ENCODE results near the gene STXBP3. TPM values are rescaled to one million over a fixed set of nuclear protein-coding genes. Genes with fewer than 3 reads are reported as not detected.

STXBP3 gene
- total RNA-seq, 1 experiment from 2014 or later, result 24.4 TPM

- no peak for TF ChIP-seq EZH2 (IDR thresholded peaks at IDR 0.05; ENCODE audit: borderline replicate concordance, low read depth, low read length, poor library complexity, severe bottlenecking)
- peaks cover 6% of the 10 kb centered on the region for H3K36me3 ChIP-seq (ENCODE audit: insufficient read depth, low read length, poor library complexity, severe bottlenecking)
- ChIA-PET POLR2A (ENCODE audit: low non-redundant PET) (interaction anchor here (0.6 kb wide), 1 partner anchor 18 kb away, joined by 5 read pairs; no protein-coding TSS in a partner anchor), CTCF (no interaction called here)
- no peak overlapping the region for H3K4me3 ChIP-seq (ENCODE audit: low read depth, low read length, poor library complexity, severe bottlenecking)
- intact Hi-C loops (cut with micrococcal nuclease; ENCODE audit: unreplicated experiment), result no loop called here
- H3K27ac ChIP-seq (ENCODE audit: low read depth, low read length, poor library complexity, severe bottlenecking), result no peak overlapping the region
- DNase-seq (ENCODE audit: low spot score), result no peak
- H3K9me3 ChIP-seq (ENCODE audit: low read depth, low read length, poor library complexity, severe bottlenecking), result no peaks in the 10 kb centered on the region
- BruUV-seq (replicated peaks), result no TSS peak
- peaks cover 5% of the 10 kb centered on the region for H3K4me1 ChIP-seq (ENCODE audit: insufficient read depth, low read length, poor library complexity, severe bottlenecking)
- H3K27me3 ChIP-seq (replicated peaks; ENCODE audit: insufficient read depth, low read depth, low read length, poor library complexity), result no peaks in the 10 kb centered on the region
Measured at GRCh38 chr1:108750476-108751181, 4.2 kb downstream of the STXBP3 start.

- ChIA-PET CTCF (no interaction called here), POLR2A (ENCODE audit: low non-redundant PET) (no interaction called here)
- Histone ChIP-seq H3K27ac (ENCODE audit: low read depth, low read length, poor library complexity, severe bottlenecking) (no peak overlapping the region), H3K9me3 (ENCODE audit: low read depth, low read length, poor library complexity, severe bottlenecking) (no peaks in the 10 kb centered on the region), H3K27me3 (replicated peaks; ENCODE audit: insufficient read depth, low read depth, low read length, poor library complexity) (no peaks in the 10 kb centered on the region), H3K4me1 (ENCODE audit: insufficient read depth, low read length, poor library complexity, severe bottlenecking) (no peaks in the 10 kb centered on the region), H3K36me3 (ENCODE audit: insufficient read depth, low read length, poor library complexity, severe bottlenecking) (peaks cover 8% of the 10 kb centered on the region), H3K4me3 (ENCODE audit: low read depth, low read length, poor library complexity, severe bottlenecking) (no peak overlapping the region)
- no peak for DNase-seq (ENCODE audit: low spot score)
- intact Hi-C loops (cut with micrococcal nuclease; ENCODE audit: unreplicated experiment), result no loop called here
- BruUV-seq (replicated peaks), result no TSS peak
- TF ChIP-seq EZH2 (IDR thresholded peaks at IDR 0.05; ENCODE audit: borderline replicate concordance, low read depth, low read length, poor library complexity, severe bottlenecking), result no peak
- no peak for TF ChIP-seq CTCF (conservative IDR thresholded peaks at IDR 0.05; ENCODE audit: low read depth, low read length)
Measured at GRCh38 chr1:108753363-108753762, 6.9 kb downstream of the STXBP3 start.

GRCh38 chr1:108758796-108759195 lies 12.3 kb downstream of the STXBP3 start:
- Histone ChIP-seq H3K9me3 (ENCODE audit: low read depth, low read length, poor library complexity, severe bottlenecking) (no peaks in the 10 kb centered on the region), H3K36me3 (ENCODE audit: insufficient read depth, low read length, poor library complexity, severe bottlenecking) (peaks cover 10% of the 10 kb centered on the region), H3K27ac (ENCODE audit: low read depth, low read length, poor library complexity, severe bottlenecking) (no peak overlapping the region), H3K27me3 (replicated peaks; ENCODE audit: insufficient read depth, low read depth, low read length, poor library complexity) (no peaks in the 10 kb centered on the region), H3K4me1 (ENCODE audit: insufficient read depth, low read length, poor library complexity, severe bottlenecking) (no peaks in the 10 kb centered on the region), H3K4me3 (ENCODE audit: low read depth, low read length, poor library complexity, severe bottlenecking) (no peak overlapping the region)
- ChIA-PET CTCF (no interaction called here), POLR2A (ENCODE audit: low non-redundant PET) (no interaction called here)
- TF ChIP-seq EZH2 (IDR thresholded peaks at IDR 0.05; ENCODE audit: borderline replicate concordance, low read depth, low read length, poor library complexity, severe bottlenecking) (no peak), CTCF (conservative IDR thresholded peaks at IDR 0.05; ENCODE audit: low read depth, low read length) (no peak)
- no TSS peak for BruUV-seq (replicated peaks)
- no peak for DNase-seq (ENCODE audit: low spot score)
- intact Hi-C loops (cut with micrococcal nuclease; ENCODE audit: unreplicated experiment), result no loop called here

- intact Hi-C loops (cut with micrococcal nuclease; ENCODE audit: unreplicated experiment), result no loop called here
- Histone ChIP-seq H3K4me3 (ENCODE audit: low read depth, low read length, poor library complexity, severe bottlenecking) (no peak overlapping the region), H3K27ac (ENCODE audit: low read depth, low read length, poor library complexity, severe bottlenecking) (no peak overlapping the region), H3K4me1 (ENCODE audit: insufficient read depth, low read length, poor library complexity, severe bottlenecking) (peaks cover 4% of the 10 kb centered on the region), H3K36me3 (ENCODE audit: insufficient read depth, low read length, poor library complexity, severe bottlenecking) (no peaks in the 10 kb centered on the region), H3K9me3 (ENCODE audit: low read depth, low read length, poor library complexity, severe bottlenecking) (no peaks in the 10 kb centered on the region), H3K27me3 (replicated peaks; ENCODE audit: insufficient read depth, low read depth, low read length, poor library complexity) (no peaks in the 10 kb centered on the region)
- no TSS peak for BruUV-seq (replicated peaks)
- POLR2A ChIA-PET (ENCODE audit: low non-redundant PET), result no interaction called here
- CTCF ChIA-PET, result no interaction called here
- TF ChIP-seq CTCF (conservative IDR thresholded peaks at IDR 0.05; ENCODE audit: low read depth, low read length) (no peak), EZH2 (IDR thresholded peaks at IDR 0.05; ENCODE audit: borderline replicate concordance, low read depth, low read length, poor library complexity, severe bottlenecking) (no peak)
- DNase-seq (ENCODE audit: low spot score), result no peak
Measured at GRCh38 chr1:108767115-108767514, 20.6 kb downstream of the STXBP3 start.

Measured in A673 (cell line).